ENCODE measurements around the gene NAGA.

Gene NAGA

DNA sequence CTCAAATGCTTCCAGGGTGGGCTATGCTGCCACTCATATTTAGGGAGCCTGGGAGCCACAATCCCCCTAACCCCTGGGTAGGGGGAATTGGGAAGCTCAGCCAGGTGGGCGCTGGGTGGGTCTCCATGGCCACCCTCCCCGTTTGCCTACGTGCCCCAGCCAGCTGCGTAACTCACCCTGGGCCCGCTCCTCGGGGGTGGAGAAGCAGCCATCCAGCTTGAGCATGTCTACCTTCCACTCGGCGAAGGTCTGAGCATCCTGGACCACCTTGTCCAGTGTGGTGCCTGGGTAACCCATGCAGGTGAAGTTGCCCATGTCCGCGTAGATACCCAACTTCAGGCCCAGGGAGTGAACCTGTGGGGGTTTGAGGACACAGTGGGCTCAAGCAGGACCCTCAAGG, 3.7 kb downstream of the NAGA start:
- no peak for DNase-seq (ENCODE audit: low read depth)
- no peak overlapping the region for H3K4me3 ChIP-seq (ENCODE audit: low read depth, low read length)
- TF ChIP-seq, protein P1, sequence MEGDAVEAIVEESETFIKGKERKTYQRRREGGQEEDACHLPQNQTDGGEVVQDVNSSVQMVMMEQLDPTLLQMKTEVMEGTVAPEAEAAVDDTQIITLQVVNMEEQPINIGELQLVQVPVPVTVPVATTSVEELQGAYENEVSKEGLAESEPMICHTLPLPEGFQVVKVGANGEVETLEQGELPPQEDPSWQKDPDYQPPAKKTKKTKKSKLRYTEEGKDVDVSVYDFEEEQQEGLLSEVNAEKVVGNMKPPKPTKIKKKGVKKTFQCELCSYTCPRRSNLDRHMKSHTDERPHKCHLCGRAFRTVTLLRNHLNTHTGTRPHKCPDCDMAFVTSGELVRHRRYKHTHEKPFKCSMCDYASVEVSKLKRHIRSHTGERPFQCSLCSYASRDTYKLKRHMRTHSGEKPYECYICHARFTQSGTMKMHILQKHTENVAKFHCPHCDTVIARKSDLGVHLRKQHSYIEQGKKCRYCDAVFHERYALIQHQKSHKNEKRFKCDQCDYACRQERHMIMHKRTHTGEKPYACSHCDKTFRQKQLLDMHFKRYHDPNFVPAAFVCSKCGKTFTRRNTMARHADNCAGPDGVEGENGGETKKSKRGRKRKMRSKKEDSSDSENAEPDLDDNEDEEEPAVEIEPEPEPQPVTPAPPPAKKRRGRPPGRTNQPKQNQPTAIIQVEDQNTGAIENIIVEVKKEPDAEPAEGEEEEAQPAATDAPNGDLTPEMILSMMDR (IDR thresholded peaks at IDR 0.05; ENCODE audit: insufficient read depth, low read depth, low read length, missing control alignments), result no peak

DNA sequence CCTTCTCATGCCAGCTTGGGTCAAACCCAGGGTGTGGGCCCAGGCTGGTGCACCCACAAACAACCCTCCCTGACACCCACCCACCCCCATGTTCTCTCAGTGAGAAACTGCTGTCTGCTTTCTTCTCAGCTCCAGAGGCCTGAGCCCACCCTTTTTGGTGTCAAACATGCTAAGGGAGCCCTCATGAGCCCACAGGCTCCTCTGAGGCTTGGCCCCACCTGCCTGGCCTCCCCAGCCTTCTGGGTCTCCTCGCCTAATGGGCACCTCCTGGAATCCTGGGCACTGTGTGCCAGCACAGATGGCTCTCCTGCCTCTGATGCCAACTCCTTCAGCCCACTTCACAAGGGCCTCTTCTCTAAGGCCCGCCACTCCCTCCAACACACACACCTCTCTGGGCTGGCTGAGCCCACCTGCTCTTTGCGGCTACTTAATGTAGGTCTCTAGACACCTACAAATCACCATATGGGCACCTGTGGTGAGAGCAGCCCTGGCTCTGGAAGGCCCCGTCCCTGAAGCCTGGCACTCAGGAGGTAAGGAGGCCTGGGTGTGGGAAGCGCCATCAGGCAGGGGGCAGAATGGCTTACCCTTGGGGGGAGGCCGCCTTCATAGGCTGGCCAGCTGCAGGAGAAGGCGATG, 4.4 kb downstream of the NAGA start:
- DNase-seq (ENCODE audit: low read depth), result no peak
- no peak overlapping the region for H3K4me3 ChIP-seq (ENCODE audit: low read depth, low read length)

DNA sequence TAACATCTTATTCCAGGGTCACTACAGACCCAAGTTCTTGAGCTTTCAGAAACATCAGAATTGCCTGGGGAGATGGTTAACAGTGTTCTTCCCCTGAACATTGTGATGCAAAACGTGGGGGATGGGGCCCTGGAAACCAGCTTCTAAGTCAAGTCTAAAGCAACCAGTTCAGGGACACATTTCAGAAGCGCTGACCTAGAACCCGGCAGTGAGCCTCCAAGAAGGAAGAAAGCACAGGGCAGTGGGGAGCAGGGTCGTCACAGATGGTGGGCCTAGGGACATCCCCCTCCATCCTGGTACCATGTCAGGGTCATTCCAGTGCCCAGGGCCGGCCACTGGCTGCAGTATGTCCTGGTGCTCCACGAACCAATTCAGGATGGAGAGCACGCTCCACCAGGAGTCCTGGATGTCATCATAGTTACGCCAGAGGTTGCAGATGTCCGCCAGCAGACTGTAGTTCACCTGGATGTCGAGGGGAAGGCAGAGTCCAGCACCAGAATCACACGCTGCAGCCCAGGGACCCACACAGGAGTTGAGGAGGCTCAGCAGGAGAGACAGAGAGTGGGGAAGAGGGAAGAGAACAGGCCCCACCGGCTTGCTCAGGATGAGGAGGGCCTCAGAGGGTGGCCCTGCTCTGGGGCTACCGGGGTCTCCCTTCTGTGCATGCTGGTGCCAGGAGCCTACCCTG, 5.0 kb downstream of the NAGA start:
- no peak for DNase-seq (ENCODE audit: low read depth)
- no peak overlapping the region for H3K4me3 ChIP-seq (ENCODE audit: low read depth, low read length)
- TF ChIP-seq, protein P1 (IDR thresholded peaks at IDR 0.05; ENCODE audit: insufficient read depth, low read depth, low read length, missing control alignments), result no peak

More for the DNA sequence above, 4.4 kb downstream of the NAGA start:
- TF ChIP-seq, protein P1 (IDR thresholded peaks at IDR 0.05; ENCODE audit: insufficient read depth, low read depth, low read length, missing control alignments), result no peak

DNA sequence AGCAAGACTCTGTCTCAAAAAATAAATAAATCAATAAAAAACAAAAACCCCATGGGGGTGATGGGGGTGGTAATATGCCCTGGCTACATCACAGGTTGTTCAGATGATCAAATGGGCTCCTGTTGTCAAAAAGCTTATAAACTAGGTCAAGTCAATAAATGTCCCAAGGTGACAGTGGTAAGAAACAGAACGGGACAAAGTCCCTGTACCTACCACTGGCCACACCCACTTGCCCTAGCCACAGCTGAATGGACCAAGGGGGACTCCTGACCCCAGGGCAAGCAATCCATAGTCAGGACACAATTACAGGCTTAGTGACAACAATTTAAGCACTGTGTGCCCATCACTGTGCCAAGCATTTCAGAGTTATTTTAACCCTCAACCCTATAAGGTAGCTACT, 6.0 kb downstream of the NAGA start:
- TF ChIP-seq, protein P1 (IDR thresholded peaks at IDR 0.05; ENCODE audit: insufficient read depth, low read depth, low read length, missing control alignments), result no peak
- no peak overlapping the region for H3K4me3 ChIP-seq (ENCODE audit: low read depth, low read length)
- DNase-seq (ENCODE audit: low read depth), result no peak

DNA sequence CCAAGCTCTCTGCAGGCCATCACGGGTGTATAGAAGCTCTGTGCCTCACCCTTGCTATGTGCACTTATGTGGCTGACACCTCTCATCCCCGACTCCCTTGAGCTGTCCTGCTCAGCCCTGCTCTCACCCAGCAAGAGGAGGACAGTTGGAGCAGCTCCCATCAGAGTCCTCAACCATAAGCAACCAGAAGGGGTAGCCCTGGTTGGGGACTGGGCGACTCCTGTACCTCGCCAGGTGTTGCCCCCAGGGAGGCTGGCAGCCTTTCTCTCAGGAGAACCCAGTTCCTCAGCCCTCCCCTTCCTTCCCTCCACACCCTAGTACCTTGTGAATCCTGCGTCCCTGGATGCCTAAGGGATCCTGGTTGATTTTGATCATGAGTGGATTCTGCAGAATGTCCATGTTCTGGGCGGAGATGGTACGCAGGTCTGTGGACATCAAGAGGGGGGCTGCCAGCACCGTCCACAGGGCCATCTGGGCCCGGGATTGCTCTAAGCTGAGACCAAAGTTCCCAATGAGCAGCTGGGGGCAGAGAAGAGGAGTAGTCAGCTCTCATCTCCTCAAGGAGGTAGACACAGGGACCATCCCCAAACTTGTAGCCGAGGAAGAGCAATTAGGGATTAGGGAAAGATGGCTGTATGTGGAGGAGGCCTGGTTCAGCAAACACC, 8.0 kb downstream of the NAGA start:
- no peak overlapping the region for H3K4me3 ChIP-seq (ENCODE audit: low read depth, low read length)
- TF ChIP-seq, protein P1 (IDR thresholded peaks at IDR 0.05; ENCODE audit: insufficient read depth, low read depth, low read length, missing control alignments), result no peak
- DNase-seq (ENCODE audit: low read depth), result no peak

DNA sequence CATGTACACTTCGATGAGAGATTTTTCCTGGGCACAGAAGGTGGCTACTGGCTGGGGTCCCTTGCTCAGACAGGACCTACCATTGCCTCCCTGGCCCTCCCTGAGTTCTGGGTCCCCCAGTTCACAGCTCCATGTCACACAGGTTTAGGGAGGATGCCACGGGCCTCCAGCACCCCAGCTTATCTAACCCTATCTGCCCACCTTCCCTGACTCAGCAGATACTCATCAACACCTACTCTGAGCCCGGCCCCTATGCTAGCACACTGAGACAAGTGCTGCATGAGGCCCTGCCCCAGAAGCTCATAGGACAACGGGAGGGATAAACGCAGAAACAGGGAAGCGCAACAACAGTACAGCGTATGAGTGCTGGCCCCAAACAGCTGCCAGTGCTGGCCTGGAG, 9.6 kb downstream of the NAGA start:
- no peak for DNase-seq (ENCODE audit: low read depth)
- TF ChIP-seq, protein P1 (IDR thresholded peaks at IDR 0.05; ENCODE audit: insufficient read depth, low read depth, low read length, missing control alignments), result no peak
- H3K4me3 ChIP-seq (ENCODE audit: low read depth, low read length), result no peak overlapping the region
